GM19324 (cell line): ENCODE data around the gene UBR4.
"Not testable (repeated sequence)": the region's sequence is repeated elsewhere in the genome, so short reads cannot be mapped to it uniquely, and the experiment has no call there.

ENCODE experiments used
- ATAC-seq: cut with Tn5 transposase; IDR thresholded peaks from one replicate; pipeline ENCODE4 v1.9.1; 2021; ENCODE audit warnings: mild to moderate bottlenecking, moderate library complexity; ENCODE audit not compliant: unreplicated experiment, low FRiP score

The UBR4 gene

GRCh38 chr1:19209990-19210771, at the start of gene UBR4:
TSS of gene UBR4 (minus strand) at chr1:19210266. CDS start at chr1:19210248, 18 bp downstream.
- peak; percentile 94 for ATAC-seq

GRCh38 chr1:19258353-19258752, 48.3 kb upstream of the UBR4 start:
- no peak for ATAC-seq

GRCh38 chr1:19257178-19257914, 47.3 kb upstream of the UBR4 start:
- no peak for ATAC-seq

- ATAC-seq, result not testable (repeated sequence)
Observed at GRCh38 chr1:19256301-19256700, 46.2 kb upstream of the UBR4 start.

GRCh38 chr1:19255288-19255687, 45.2 kb upstream of the UBR4 start:
- ATAC-seq, result no peak

- ATAC-seq, result no peak
Observed at GRCh38 chr1:19254416-19254815, 44.4 kb upstream of the UBR4 start.

- ATAC-seq, result peak; percentile 81
Observed at GRCh38 chr1:19251305-19252196, 41.5 kb upstream of the UBR4 start, which contains the start of the genes EMC1 and MRTO4. TSS of gene EMC1 (minus strand) at chr1:19251524. CDS start at chr1:19251509, 15 bp downstream. TSS of gene MRTO4 (plus strand) at chr1:19251805. CDS start at chr1:19251836, 31 bp downstream.

GRCh38 chr1:19250629-19251304, 40.7 kb upstream of the UBR4 start:
- no peak for ATAC-seq

GRCh38 chr1:19240673-19241538, 30.8 kb upstream of the UBR4 start:
- no peak for ATAC-seq

GRCh38 chr1:19239876-19240275, 29.8 kb upstream of the UBR4 start:
- no peak for ATAC-seq

- no peak for ATAC-seq
Observed at GRCh38 chr1:19234224-19234623, 24.2 kb upstream of the UBR4 start.

GRCh38 chr1:19232524-19232846, 22.4 kb upstream of the UBR4 start:
- ATAC-seq, result no peak

GRCh38 chr1:19231736-19232523, 21.9 kb upstream of the UBR4 start:
- not testable (repeated sequence) for ATAC-seq

GRCh38 chr1:19229828-19230325, 19.8 kb upstream of the UBR4 start:
- no peak for ATAC-seq

- ATAC-seq, result no peak
Observed at GRCh38 chr1:19229229-19229628, 19.2 kb upstream of the UBR4 start.

GRCh38 chr1:19222979-19223824, 13.1 kb upstream of the UBR4 start:
- no peak for ATAC-seq

- ATAC-seq, result no peak
Observed at GRCh38 chr1:19222573-19222972, 12.5 kb upstream of the UBR4 start.
